DND-41 (cell line): ENCODE data around the gene PITX3.

ENCODE experiments used
- EZH2 ChIP-seq: IDR thresholded peaks from 3 replicates; pipeline ENCODE4 v1.6.1; 2012; ENCODE audit warnings: borderline replicate concordance, low read depth, mild to moderate bottlenecking, moderate library complexity, low read length, inconsistent platforms; ENCODE audit not compliant: severe bottlenecking
- TF ChIP-seq, protein P1 (sequence below): IDR thresholded peaks from 2 replicates; pipeline ENCODE4 v1.5.1; 2012; ENCODE audit warnings: borderline replicate concordance, low read length, moderate library complexity, mild to moderate bottlenecking; ENCODE audit not compliant: poor library complexity, severe bottlenecking; ENCODE audit errors: extremely low read depth

DNA sequence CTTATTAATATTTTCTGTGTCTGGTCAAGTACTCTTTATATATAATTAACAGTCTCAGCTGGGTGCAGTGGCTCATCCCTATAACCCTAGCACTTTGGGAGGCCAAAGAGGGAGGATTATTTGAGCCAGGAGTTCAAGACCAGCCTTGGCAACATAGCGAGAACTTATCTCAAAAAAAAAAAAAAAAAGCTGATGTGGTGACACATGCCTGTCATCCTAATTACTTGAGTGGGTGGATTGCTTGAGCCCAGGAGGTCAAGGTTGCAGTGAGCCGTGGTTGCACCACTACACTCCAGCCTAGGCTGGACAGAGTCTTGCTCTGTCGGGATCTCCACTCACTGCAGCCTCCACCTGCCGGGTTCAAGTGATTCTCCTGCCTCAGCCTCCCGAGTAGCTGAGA, 21.9 kb downstream of the PITX3 start:
- TF ChIP-seq, protein P1, sequence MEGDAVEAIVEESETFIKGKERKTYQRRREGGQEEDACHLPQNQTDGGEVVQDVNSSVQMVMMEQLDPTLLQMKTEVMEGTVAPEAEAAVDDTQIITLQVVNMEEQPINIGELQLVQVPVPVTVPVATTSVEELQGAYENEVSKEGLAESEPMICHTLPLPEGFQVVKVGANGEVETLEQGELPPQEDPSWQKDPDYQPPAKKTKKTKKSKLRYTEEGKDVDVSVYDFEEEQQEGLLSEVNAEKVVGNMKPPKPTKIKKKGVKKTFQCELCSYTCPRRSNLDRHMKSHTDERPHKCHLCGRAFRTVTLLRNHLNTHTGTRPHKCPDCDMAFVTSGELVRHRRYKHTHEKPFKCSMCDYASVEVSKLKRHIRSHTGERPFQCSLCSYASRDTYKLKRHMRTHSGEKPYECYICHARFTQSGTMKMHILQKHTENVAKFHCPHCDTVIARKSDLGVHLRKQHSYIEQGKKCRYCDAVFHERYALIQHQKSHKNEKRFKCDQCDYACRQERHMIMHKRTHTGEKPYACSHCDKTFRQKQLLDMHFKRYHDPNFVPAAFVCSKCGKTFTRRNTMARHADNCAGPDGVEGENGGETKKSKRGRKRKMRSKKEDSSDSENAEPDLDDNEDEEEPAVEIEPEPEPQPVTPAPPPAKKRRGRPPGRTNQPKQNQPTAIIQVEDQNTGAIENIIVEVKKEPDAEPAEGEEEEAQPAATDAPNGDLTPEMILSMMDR = no peak
- no peak for TF ChIP-seq EZH2
